Measurements from ENCODE around the gene ZNF462. TPM values are rescaled to one million over a fixed set of nuclear protein-coding genes. Genes with fewer than 3 reads are reported as not detected.

ZNF462 gene
- total RNA-seq, 1 donor, result 9.8 TPM

DNA sequence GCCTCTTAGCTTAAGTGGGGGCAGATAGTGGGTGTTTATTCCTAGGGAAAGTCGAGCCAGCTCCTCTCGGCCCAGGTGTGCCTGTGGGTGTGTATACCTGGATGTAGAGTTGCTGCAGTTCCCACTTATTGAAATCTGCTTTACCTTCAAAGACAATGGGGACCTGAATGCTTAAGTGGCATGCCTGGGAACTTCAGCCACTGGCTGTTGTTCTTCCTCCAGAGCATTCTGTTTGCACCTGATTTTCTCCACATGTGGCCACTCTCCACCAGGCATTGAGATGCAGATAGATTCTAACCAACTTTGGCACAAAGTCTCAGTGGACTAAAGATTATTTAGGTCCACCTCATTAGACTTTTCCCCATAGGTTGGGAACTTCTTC, 186.8 kb downstream of the ZNF462 start:
- Histone ChIP-seq H3K36me3 (ENCODE audit: insufficient read depth, low read length) (no peaks in the 10 kb centered on the region), H3K27ac (ENCODE audit: low read depth, low read length) (no peak overlapping the region), H3K4me1 (ENCODE audit: insufficient read depth, low read length) (no peaks in the 10 kb centered on the region), H3K79me2 (ENCODE audit: insufficient read depth, low read length) (no peaks in the 10 kb centered on the region), H3K27me3 (ENCODE audit: insufficient read depth, low read length) (no peaks in the 10 kb centered on the region), H4K20me1 (ENCODE audit: insufficient read depth, low read length) (no peaks in the 10 kb centered on the region), H3K4me3 (ENCODE audit: insufficient read depth, low read length) (no peak overlapping the region), H3K9me3 (ENCODE audit: low read depth, low read length) (no peaks in the 10 kb centered on the region), H2AFZ (ENCODE audit: low read length) (no peak overlapping the region), H3K4me2 (ENCODE audit: insufficient read depth, low read length) (no peak overlapping the region)
- TF ChIP-seq CTCF (IDR thresholded peaks at IDR 0.05; ENCODE audit: extremely low read depth, low read depth, low read length), result no peak
- no peak for DNase-seq (ENCODE audit: insufficient read length, low spot score, missing footprints)

DNA sequence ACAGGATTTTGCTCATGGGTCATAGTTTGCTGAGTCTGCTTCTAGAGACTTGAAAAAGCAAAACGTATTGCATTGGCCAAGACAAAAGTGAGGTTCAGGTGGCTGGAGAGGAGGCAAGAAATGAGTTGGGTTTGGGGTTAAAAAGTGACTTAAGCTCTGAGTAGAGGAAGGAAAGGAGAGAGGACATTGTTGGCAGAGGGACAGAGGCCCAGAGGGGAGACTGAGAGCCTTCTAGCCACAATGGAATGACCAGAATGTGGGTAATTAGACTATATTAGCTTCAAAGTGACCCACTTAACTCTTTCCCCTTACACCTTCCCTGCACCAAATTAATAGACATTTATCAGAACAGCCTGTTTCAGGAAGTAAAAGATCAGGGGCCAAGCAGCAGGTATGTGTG, 188.4 kb downstream of the ZNF462 start:
- no peaks in the 10 kb centered on the region for H4K20me1 ChIP-seq (ENCODE audit: insufficient read depth, low read length)

DNA sequence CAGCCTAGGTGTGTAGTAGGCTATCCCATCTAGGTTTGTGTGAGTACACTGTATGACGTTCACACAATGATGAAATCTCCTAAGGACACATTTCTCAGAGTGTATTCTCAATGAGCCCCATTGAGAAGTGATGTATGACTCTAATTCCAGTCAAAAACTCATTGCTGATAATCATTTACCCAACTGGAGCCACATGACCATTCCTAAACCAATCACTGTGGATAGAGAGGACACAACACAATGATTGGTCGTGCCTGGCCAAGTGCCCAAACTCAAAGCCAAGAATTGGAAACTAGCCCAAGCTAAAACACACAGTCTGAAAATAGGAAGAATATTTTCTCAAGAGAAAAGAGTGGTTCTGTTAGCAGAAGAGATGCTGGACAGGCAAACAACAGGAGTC, 191.2 kb downstream of the ZNF462 start:
- Histone ChIP-seq H3K9me3 (ENCODE audit: low read depth, low read length) (no peaks in the 10 kb centered on the region), H3K4me2 (ENCODE audit: insufficient read depth, low read length) (no peak overlapping the region), H2AFZ (ENCODE audit: low read length) (no peak overlapping the region), H3K27ac (ENCODE audit: low read depth, low read length) (no peak overlapping the region), H4K20me1 (ENCODE audit: insufficient read depth, low read length) (no peaks in the 10 kb centered on the region), H3K4me3 (ENCODE audit: insufficient read depth, low read length) (no peak overlapping the region), H3K36me3 (ENCODE audit: insufficient read depth, low read length) (no peaks in the 10 kb centered on the region), H3K4me1 (ENCODE audit: insufficient read depth, low read length) (no peaks in the 10 kb centered on the region), H3K79me2 (ENCODE audit: insufficient read depth, low read length) (no peaks in the 10 kb centered on the region), H3K27me3 (ENCODE audit: insufficient read depth, low read length) (no peaks in the 10 kb centered on the region)
- no peak for TF ChIP-seq CTCF (IDR thresholded peaks at IDR 0.05; ENCODE audit: extremely low read depth, low read depth, low read length)
- no peak for DNase-seq (ENCODE audit: insufficient read length, low spot score, missing footprints)

More for the DNA sequence above, 188.4 kb downstream of the ZNF462 start:
- no peaks in the 10 kb centered on the region for H3K79me2 ChIP-seq (ENCODE audit: insufficient read depth, low read length)
- no peak overlapping the region for H3K4me3 ChIP-seq (ENCODE audit: insufficient read depth, low read length)
- H3K4me2 ChIP-seq (ENCODE audit: insufficient read depth, low read length), result no peak overlapping the region
- H3K36me3 ChIP-seq (ENCODE audit: insufficient read depth, low read length), result no peaks in the 10 kb centered on the region
- DNase-seq (ENCODE audit: insufficient read length, low spot score, missing footprints), result peak; percentile 26
- no peak overlapping the region for H2AFZ ChIP-seq (ENCODE audit: low read length)
- no peak for TF ChIP-seq CTCF (IDR thresholded peaks at IDR 0.05; ENCODE audit: extremely low read depth, low read depth, low read length)
- H3K4me1 ChIP-seq (ENCODE audit: insufficient read depth, low read length), result no peaks in the 10 kb centered on the region
- H3K9me3 ChIP-seq (ENCODE audit: low read depth, low read length), result no peaks in the 10 kb centered on the region
- no peak overlapping the region for H3K27ac ChIP-seq (ENCODE audit: low read depth, low read length)
- no peaks in the 10 kb centered on the region for H3K27me3 ChIP-seq (ENCODE audit: insufficient read depth, low read length)

- no peaks in the 10 kb centered on the region for H3K9me3 ChIP-seq (ENCODE audit: low read depth, low read length)
- no peaks in the 10 kb centered on the region for H3K27me3 ChIP-seq (ENCODE audit: insufficient read depth, low read length)
- TF ChIP-seq CTCF (IDR thresholded peaks at IDR 0.05; ENCODE audit: extremely low read depth, low read depth, low read length), result no peak
- H3K4me3 ChIP-seq (ENCODE audit: insufficient read depth, low read length), result no peak overlapping the region
- no peaks in the 10 kb centered on the region for H4K20me1 ChIP-seq (ENCODE audit: insufficient read depth, low read length)
- no peaks in the 10 kb centered on the region for H3K79me2 ChIP-seq (ENCODE audit: insufficient read depth, low read length)
- no peak for DNase-seq (ENCODE audit: insufficient read length, low spot score, missing footprints)
- no peak overlapping the region for H2AFZ ChIP-seq (ENCODE audit: low read length)
- H3K36me3 ChIP-seq (ENCODE audit: insufficient read depth, low read length), result no peaks in the 10 kb centered on the region
- no peak overlapping the region for H3K27ac ChIP-seq (ENCODE audit: low read depth, low read length)
- no peaks in the 10 kb centered on the region for H3K4me1 ChIP-seq (ENCODE audit: insufficient read depth, low read length)
- no peak overlapping the region for H3K4me2 ChIP-seq (ENCODE audit: insufficient read depth, low read length)
Measured at GRCh38 chr9:107059220-107059619, 196.3 kb downstream of the ZNF462 start.
